GM12878 (cell line): ENCODE data around the gene SOX6. TPM values are rescaled to one million over a fixed set of nuclear protein-coding genes. Genes with fewer than 3 reads are reported as not detected.

Source experiments
- ATAC-seq: fragments of 200-7000 bp; cut with Tn5 transposase; 3 replicates; pipeline ENCODE4 v1.9.1; 2020; ENCODE audit warnings: mild to moderate bottlenecking, moderate library complexity
- BruUV-seq: library from RNA; stranded (reverse); fragments of 400-500 nt; replicated peaks from 2 replicates; lab custom pipeline; 2021; lab: Mats Ljungman, UMichigan
- CTCF ChIA-PET: fragments of 300-600 bp; sonication (Branson Sonifier 250); formaldehyde crosslinking; extraction: SDS; loops from one replicate; lab custom pipeline; 2021; ENCODE audit warnings: inconsistent platforms; lab: Yijun Ruan, JAX
- POLR2A ChIA-PET: fragments of 350-600 bp; formaldehyde crosslinking; extraction: SDS; loops from one replicate; lab custom pipeline; 2021; ENCODE audit warnings: inconsistent platforms; lab: Charles Lee
- RAD21 ChIA-PET: fragments of 300-600 bp; sonication (Branson Sonifier 250); formaldehyde crosslinking; loops from one replicate; lab custom pipeline; 2023; ENCODE audit warnings: antibody characterized with exemption; ENCODE audit not compliant: unreplicated experiment; lab: Charles Lee
- SMC1A ChIA-PET: fragments of 300-600 bp; sonication (Branson Sonifier 250); formaldehyde crosslinking; loops from one replicate; lab custom pipeline; 2023; ENCODE audit not compliant: unreplicated experiment, uncharacterized antibody; lab: Charles Lee
- DNase-seq: peaks from one replicate; pipeline ENCODE4 v3.0.0-alpha.2; 2011; ENCODE audit warnings: low read depth, low spot score
- FAIRE-seq: peaks from 3 replicates; lab custom pipeline; 2011; peaks lifted over from hg19 to GRCh38; lab: Jason Lieb, UNC
- H2AFZ ChIP-seq: 2 replicates; pipeline ENCODE4 v1.6.0; 2011; ENCODE audit warnings: low read depth, low read length, control low read depth; ENCODE audit not compliant: control insufficient read depth
- H3K27ac ChIP-seq: 2 replicates; pipeline ENCODE4 v1.5.1; 2011; ENCODE audit warnings: control low read depth; ENCODE audit not compliant: control insufficient read depth, insufficient read depth
- H3K27me3 ChIP-seq, 2 experiments: replicated peaks in 1 of 2; 2 replicates each; pipeline versions ENCODE4 v1.6.0 to v1.6.1; 2011; ENCODE audit warnings: low read length in 1 of 2; ENCODE audit not compliant: control insufficient read depth in 2 of 2, insufficient read depth in 2 of 2
- H3K36me3 ChIP-seq, 2 experiments: 2 replicates each; pipeline ENCODE4 v1.5.1; 2011; ENCODE audit warnings: low read length in 1 of 2; ENCODE audit not compliant: control insufficient read depth in 2 of 2, insufficient read depth in 2 of 2
- H3K4me1 ChIP-seq: 2 replicates; pipeline ENCODE4 v1.6.1; 2011; ENCODE audit warnings: mild to moderate bottlenecking, low read length, moderate library complexity, mixed read lengths; ENCODE audit not compliant: control insufficient read depth, insufficient read depth
- H3K4me2 ChIP-seq: 2 replicates; pipeline ENCODE4 v1.6.0; 2011; ENCODE audit warnings: control low read depth; ENCODE audit not compliant: control insufficient read depth, insufficient read depth
- H3K4me3 ChIP-seq: fragments of 200-600 bp; sonication (generic); 2 replicates; pipeline ENCODE4 v1.5.1; 2016
- H3K79me2 ChIP-seq: 2 replicates; pipeline ENCODE4 v1.6.0; 2011; ENCODE audit warnings: low read length; ENCODE audit not compliant: control insufficient read depth, insufficient read depth
- H3K9ac ChIP-seq: 2 replicates; pipeline ENCODE4 v1.8.0; 2011; ENCODE audit warnings: low read length, control low read depth, mixed read lengths; ENCODE audit not compliant: control insufficient read depth, insufficient read depth
- H3K9me3 ChIP-seq: replicated peaks from 3 replicates; pipeline ENCODE4 v1.5.1; 2011; ENCODE audit warnings: mild to moderate bottlenecking, low read length; ENCODE audit not compliant: control insufficient read depth, insufficient read depth
- H4K20me1 ChIP-seq: 2 replicates; pipeline ENCODE4 v1.6.0; 2011; ENCODE audit not compliant: control insufficient read depth, insufficient read depth
- BMI1 ChIP-seq: fragments of 450-650 bp; IDR thresholded peaks from 2 replicates; pipeline ENCODE4 v1.6.1; 2016; ENCODE audit warnings: mild to moderate bottlenecking, moderate library complexity, borderline replicate concordance
- CREB1 ChIP-seq: IDR thresholded peaks from 2 replicates; pipeline ENCODE4 v1.6.1; 2012; ENCODE audit warnings: low read depth, mild to moderate bottlenecking, inconsistent platforms
- CREM ChIP-seq: IDR thresholded peaks from 2 replicates; pipeline ENCODE4 v1.6.1; 2014; ENCODE audit warnings: antibody characterized with exemption, low read depth
- E2F4 ChIP-seq: IDR thresholded peaks from 2 replicates; pipeline ENCODE4 v1.6.1; 2012; ENCODE audit warnings: low read depth, low read length, improper control_type of control experiment
- E4F1 ChIP-seq: fragments of 450-650 bp; IDR thresholded peaks from 2 replicates; pipeline ENCODE4 v1.6.1; 2018; ENCODE audit warnings: borderline replicate concordance, mild to moderate bottlenecking; ENCODE audit not compliant: partially characterized antibody
- EGR1 ChIP-seq, 2 experiments: IDR thresholded peaks; 1 replicate in 1 of 2; 2 replicates in 1 of 2; pipeline ENCODE4 v1.6.1; 2011 to 2012; ENCODE audit warnings: low read depth in 2 of 2, low read length in 2 of 2, borderline replicate concordance in 1 of 2, mild to moderate bottlenecking in 1 of 2, moderate library complexity in 1 of 2
- FOS ChIP-seq: IDR thresholded peaks from 3 replicates; pipeline ENCODE4 v1.6.1; 2011; ENCODE audit warnings: borderline replicate concordance; ENCODE audit not compliant: insufficient read length; ENCODE audit errors: extremely low read depth
- KAT2A ChIP-seq: conservative IDR thresholded peaks from 2 replicates; pipeline ENCODE4 v1.6.1; 2011; ENCODE audit warnings: low read depth, low read length; ENCODE audit not compliant: control insufficient read depth
- MXI1 ChIP-seq: fragments of 150-350 bp; IDR thresholded peaks from 2 replicates; pipeline ENCODE4 v1.6.1; 2011; ENCODE audit warnings: low read depth, mild to moderate bottlenecking, inconsistent platforms, low read length, improper control_type of control experiment
- NBN ChIP-seq: fragments of 450-650 bp; IDR thresholded peaks from 2 replicates; pipeline ENCODE4 v1.6.1; 2016
- SREBF1 ChIP-seq: IDR thresholded peaks from 2 replicates; pipeline ENCODE4 v1.6.1; 2012; ENCODE audit warnings: mild to moderate bottlenecking, low read length
- TBL1XR1 ChIP-seq: IDR thresholded peaks from 2 replicates; pipeline ENCODE4 v1.6.1; 2012; ENCODE audit warnings: low read depth, low read length, improper control_type of control experiment
- TCF7 ChIP-seq: IDR thresholded peaks from 2 replicates; pipeline ENCODE4 v1.6.1; 2014; ENCODE audit warnings: antibody characterized with exemption, borderline replicate concordance
- ZNF622 ChIP-seq: fragments of 450-650 bp; IDR thresholded peaks from 2 replicates; pipeline ENCODE4 v1.6.1; 2017; ENCODE audit warnings: mild to moderate bottlenecking, inconsistent platforms
- ZNF687 ChIP-seq: fragments of 450-650 bp; IDR thresholded peaks from 2 replicates; pipeline ENCODE4 v1.6.1; 2017; ENCODE audit warnings: mild to moderate bottlenecking, moderate library complexity
- WGBS: methylation state at CpG from one replicate; pipeline ENCODE4 v1.1.6; 2016; ENCODE audit warnings: low lambda C conversion rate; ENCODE audit not compliant: insufficient replicate concordance, insufficient coverage; ENCODE audit errors: missing lambda C conversion rate; 5-methylcytosine and 5-hydroxymethylcytosine counted together
- in situ Hi-C: fragments of 300-500 bp; cut with MboI; formaldehyde crosslinking; loops from 9 replicates; pipeline ENCODE4 v1.14.3; 2018; ENCODE audit warnings: mixed read lengths
- intact Hi-C: fragments of 100-400 bp; cut with micrococcal nuclease; formaldehyde crosslinking; loops from one replicate; pipeline ENCODE4 v1.14.2; 2022; ENCODE audit not compliant: unreplicated experiment
- polyA plus RNA-seq, 11 experiments: library from polyadenylated mRNA; depleted of rRNA in 4 of 11; unstranded in 6 of 11; stranded (reverse) in 5 of 11; fragments of >200 nt; fragmentation: Nextera tagmentation in 4 of 11; fragmentation: Illumina TruSeq in 1 of 11; extraction: Ambion mirVana in 4 of 11; extraction: Trizol in 1 of 11; gene quantifications; 1 replicate in 1 of 11; 2 replicates in 10 of 11; pipeline versions ENCODE4 v1.2.1 to v1.2.3, GENCODE V29; 2011 to 2016; ENCODE audit warnings: inconsistent platforms in 2 of 11, missing spikeins in 2 of 11, low read depth in 1 of 11
- total RNA-seq, 4 experiments: library from RNA; depleted of rRNA in 3 of 4; stranded (reverse); fragments of >200 nt in 3 of 4; fragmentation: Illumina TruSeq in 1 of 4; extraction: Trizol in 1 of 4; gene quantifications; 2 replicates each; pipeline versions ENCODE4 v1.2.1 to v1.2.3, GENCODE V29; 2013 to 2021

SOX6 gene
- total and polyA plus RNA-seq, 10 of the 15 experiments (the other 5 are each of a cell fraction or from before 2014, with no cell fraction given), result 0.03 to 0.71 (median 0.29) TPM; not detected in 4

GRCh38 chr11:15947681-15948648, 408.4 kb downstream of the SOX6 start:
- SMC1A ChIA-PET, result interaction anchor here (1.5 kb wide), 1 partner anchor 12 kb away, joined by 3 read pairs; no protein-coding TSS in a partner anchor
- FAIRE-seq (no peak), ATAC-seq (no peak), DNase-seq (no peak)
- Histone ChIP-seq H3K4me2 (no peak overlapping the region), H3K9ac (no peak overlapping the region), H3K36me3 (no peaks in the 10 kb centered on the region), H3K27me3 (no peaks in the 10 kb centered on the region; a peak in 1 of 4 replicates), H4K20me1 (no peaks in the 10 kb centered on the region), H3K4me3 (no peak overlapping the region), H2AFZ (no peak overlapping the region), H3K79me2 (no peaks in the 10 kb centered on the region), H3K4me1 (no peaks in the 10 kb centered on the region), H3K9me3 (no peaks in the 10 kb centered on the region), H3K27ac (no peak overlapping the region)
- TF ChIP-seq ZNF687 (no peak), NBN (no peak), SREBF1 (no peak), CREB1 (no peak), EGR1 (IDR thresholded peaks at IDR 0.05; ENCODE audit: borderline replicate concordance in 1 of 2, low read depth in 2 of 2, low read length in 2 of 2) (no peak), KAT2A (no peak), TBL1XR1 (no peak), FOS (no peak), E2F4 (no peak), BMI1 (no peak), E4F1 (no peak), TCF7 (no peak), ZNF622 (no peak), MXI1 (no peak), CREM (no peak)
- in situ Hi-C loops, result no loop called here
- POLR2A ChIA-PET, result no interaction called here
- CTCF ChIA-PET, result interaction anchor here (1.6 kb wide), 1 partner anchor 83 kb away, joined by 3 read pairs; no protein-coding TSS in a partner anchor
- RAD21 ChIA-PET, result no interaction called here
- intact Hi-C loops, result no loop called here
- no TSS peak for BruUV-seq
- WGBS, result 46% methylated on average over 9 of the region's 9 CpGs
